HG02970 (cell line): ENCODE results near the gene OR51M1.
"Not testable (repeated sequence)": the region's sequence is repeated elsewhere in the genome, so short reads cannot be mapped to it uniquely, and the experiment has no call there.

Experiments
- ATAC-seq: cut with Tn5 transposase; IDR thresholded peaks from one replicate; pipeline ENCODE4 v1.9.1; 2021; ENCODE audit warnings: mild to moderate bottlenecking, moderate library complexity, moderate number of reproducible peaks; ENCODE audit not compliant: unreplicated experiment, low FRiP score

OR51M1 gene, protein sequence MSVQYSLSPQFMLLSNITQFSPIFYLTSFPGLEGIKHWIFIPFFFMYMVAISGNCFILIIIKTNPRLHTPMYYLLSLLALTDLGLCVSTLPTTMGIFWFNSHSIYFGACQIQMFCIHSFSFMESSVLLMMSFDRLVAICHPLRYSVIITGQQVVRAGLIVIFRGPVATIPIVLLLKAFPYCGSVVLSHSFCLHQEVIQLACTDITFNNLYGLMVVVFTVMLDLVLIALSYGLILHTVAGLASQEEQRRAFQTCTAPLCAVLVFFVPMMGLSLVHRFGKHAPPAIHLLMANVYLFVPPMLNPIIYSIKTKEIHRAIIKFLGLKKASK

DNA sequence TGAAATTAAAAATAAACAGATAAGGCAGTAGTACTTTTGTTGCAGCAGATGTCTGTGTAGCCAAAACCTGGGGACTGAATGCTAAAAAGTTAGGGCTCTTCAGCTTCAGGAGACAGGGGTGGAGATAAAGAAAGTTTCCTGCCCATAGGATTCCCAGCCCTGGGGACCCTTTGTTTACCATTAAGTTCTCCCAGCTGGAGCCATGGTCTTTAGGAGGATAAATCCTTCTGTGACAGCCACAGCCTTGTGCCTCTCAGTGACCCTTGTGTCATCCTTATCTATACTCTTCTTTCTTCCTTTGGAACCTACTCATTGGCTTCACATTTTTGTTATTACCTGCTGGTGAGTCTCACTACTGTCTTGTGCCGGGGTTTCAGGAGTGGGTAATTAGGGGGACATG is at the start of gene OR51M1:
Gene OR51M1, plus strand, starts transcription at position 237 of the 400 bp plus-strand sequence. CDS start 5,587 bp downstream, outside the sequence.
- ATAC-seq, result no peak

DNA sequence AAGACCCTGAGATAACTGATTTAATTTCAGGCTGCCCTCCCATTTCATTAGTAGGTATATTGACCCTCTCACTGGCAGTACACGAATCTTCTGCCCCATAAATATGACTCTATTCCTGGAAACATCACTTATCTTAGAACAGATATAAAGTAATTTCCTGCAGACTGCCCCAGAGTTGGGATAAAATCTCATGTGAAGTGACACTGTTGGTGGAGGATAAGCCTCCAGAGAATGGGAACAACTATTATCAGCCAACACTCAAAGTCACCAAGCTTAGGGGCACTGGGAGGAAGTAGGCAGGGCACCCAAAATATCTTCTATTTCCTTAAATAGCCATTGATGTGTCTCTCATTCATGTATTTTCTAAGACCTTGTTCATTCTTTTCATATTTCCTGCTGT is 48.4 kb upstream of the OR51M1 start:
- no peak for ATAC-seq

DNA sequence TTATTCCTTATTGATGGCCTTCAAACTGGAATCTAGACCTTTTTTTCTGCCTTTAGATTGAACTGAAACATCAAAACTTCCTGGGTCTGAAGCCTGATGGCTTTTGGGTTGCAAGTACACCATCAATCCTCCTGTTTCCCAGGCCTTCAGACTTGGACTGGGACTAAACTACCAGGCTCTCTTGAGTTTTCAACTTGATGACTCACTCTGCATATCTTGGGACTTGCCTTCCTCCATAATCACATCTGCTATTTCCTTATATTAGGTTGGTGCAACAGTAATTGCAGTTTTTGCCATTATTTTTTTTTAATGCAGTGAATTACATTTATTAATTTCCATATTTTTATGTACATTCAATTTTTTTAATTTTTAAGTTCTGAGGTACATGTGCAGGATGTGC is 47.3 kb upstream of the OR51M1 start:
- no peak for ATAC-seq

DNA sequence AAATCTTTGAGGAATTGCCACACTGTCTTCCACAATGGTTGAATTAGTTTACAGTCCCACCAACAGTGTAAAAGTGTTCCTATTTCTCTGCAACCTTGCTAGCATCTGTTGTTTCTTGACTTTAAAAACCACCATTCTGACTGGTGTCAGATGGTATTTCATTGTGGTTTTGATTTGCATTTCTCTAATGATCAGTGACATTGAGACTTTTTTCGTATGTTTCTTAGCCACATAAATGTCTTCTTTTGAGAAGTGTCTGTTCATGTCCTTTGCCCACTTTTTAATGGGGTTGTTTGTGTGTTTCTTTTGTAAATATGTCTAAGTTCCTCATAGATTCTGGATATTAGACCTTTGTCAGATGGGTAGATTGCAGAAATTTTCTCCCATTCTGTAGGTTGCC is 46.4 kb upstream of the OR51M1 start:
- ATAC-seq, result not testable (repeated sequence)

DNA sequence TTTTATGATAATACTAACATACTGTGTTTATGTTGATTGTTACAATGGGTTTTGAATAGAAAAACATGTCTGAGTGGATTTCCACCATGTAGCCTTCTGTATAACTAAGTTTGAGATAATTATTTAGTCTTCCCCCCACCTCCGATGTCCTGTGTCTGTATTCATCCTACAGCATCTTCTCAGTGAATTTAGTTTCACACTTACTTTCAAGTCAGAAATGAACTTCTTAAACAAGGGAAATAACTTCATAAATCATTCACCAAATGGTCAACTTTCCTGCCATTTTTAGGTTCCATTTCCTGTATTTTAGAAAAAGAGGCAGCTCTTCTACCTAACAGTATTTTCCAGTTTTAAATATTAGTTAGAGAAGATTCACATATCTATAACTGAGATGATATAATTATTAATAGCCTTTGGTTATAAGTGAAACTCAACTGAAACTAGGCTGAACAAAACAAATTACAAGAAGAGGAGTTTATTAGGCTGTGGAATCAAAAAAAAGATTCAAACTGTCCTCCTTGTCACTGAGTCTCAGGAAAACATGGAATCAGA is 43.8 kb upstream of the OR51M1 start:
- peak; percentile 81 for ATAC-seq

DNA sequence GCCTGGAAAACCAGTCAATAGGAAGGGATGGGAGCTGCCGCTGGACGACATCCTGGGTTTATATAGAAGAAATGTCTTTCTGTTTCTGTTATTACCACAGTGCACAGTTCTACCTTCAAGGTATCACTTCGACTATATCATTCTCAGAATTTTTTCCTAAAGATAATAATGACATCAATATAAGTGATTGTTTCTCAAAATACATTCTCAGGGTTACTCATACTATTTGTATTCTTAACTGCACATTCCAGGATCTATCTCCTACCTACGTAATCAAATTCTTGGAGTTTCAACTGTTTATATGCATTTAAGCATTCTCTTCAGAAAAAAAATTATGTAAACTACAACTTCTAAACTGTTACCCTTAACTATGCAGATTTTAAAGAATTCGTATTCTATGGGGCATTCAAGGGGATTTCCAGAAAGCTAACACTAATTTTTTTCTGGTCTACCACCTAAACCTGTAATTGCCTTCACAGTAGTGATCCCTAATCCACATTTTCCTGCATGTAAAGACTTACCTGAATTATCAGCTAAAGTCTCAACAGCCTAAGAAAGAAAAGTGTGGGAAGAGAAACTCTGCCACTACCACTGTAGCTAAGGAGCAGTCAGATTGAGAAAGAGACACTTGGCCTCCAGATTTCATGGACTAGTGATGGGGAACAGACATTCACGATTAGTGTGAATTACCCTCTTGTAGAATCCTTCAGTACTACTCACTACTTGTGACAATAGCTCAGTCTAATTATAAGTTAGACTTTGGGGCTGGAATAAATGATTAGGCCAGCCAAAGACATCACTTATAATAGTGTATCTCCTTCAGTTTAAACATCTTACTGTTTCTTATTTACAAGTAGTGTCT is 39.9 kb upstream of the OR51M1 start, which contains the start of gene OR51B5:
Gene OR51B5, minus strand, starts transcription at position 51 of the 862 bp plus-strand sequence. Its CDS starts 0 bp downstream, at position 51.
- ATAC-seq, result no peak

DNA sequence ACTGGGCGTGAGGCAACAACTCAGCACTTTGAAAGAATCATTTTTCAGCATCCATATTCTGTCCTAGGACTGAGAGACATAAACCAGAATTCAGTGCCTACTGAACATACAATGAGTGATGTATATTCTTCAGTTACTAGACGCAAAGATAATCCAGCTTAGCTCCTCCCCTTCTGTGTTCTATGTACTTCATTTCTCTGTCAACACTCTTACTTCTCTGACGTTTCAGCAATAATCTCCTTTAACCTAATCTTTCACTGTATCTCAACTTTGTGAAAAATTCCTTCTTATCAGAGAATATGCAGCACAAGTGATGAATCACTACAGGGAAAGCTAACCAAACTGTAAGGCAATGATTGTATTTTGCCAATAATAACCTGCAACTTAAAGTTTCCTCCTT is 37.8 kb upstream of the OR51M1 start:
- no peak for ATAC-seq

DNA sequence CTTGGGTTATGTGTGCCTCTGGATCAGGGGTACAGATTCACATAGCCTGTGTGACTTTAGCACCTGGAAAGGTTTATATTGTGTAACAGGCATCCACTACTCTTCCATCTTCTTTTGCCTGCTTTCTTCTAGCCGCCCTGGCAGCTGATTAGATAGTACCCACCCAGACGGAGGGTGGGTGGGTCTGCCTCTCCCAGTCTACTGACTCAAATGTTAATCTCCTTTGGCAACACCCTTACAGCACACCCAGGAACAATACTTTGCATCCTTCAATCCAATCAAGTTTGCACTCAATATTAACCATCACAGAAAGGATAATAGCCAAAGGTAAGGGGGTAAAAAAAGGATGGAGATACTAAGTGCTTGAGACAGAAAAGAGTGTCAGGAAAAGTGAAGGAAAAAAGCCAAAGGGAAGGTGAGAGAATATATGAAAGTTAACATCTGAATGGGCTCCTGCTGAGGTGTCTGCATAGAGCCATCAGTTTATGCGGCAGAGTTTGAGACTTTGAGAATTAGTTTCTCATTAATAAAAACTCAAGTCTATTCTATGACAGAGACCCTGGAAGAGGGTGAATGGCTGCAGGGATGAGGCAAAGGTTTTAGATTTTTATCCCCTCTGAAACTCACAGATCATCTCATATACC is 34.9 kb upstream of the OR51M1 start:
- ATAC-seq, result no peak

DNA sequence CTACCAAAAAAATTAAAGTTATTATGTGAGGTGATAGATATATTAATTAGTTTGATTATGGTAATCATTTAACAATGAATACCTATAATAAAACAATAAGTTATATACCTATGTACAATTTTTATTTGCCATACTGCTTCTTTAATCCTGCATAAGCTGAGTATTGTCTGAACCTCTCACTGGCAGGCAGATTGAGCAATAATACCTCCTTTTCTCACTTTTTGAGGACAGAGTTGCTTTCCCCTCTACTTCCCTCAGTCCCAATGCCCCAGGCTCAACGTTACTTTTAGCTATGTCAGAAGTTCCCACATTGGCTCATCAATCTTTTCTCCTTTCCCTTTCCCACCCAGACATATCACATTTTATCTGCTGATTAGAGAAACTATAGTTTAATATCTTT is 34.1 kb upstream of the OR51M1 start:
- ATAC-seq, result no peak

DNA sequence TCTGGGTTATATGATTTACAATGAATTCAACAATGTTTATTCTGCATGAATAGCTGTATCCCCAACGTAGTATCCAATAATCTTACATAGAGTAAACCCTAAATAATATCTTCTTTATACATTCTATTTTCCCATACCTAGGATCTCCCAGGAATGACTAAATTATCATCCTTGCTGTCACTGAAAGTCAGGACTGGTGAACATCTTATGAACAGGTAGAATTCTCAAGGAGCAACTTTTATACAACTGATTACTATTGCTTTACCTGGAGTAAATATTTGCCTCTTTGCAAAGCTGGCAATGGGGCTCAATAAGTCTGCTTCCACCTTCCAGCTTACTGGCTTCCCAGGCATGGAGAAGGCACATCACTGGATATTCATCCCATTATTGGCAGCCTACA is 32.4 kb upstream of the OR51M1 start, which contains the start of gene OR51B6:
Gene OR51B6, plus strand, starts transcription at position 301 of the 400 bp plus-strand sequence. Its CDS starts 0 bp downstream, at position 301.
- ATAC-seq, result no peak

DNA sequence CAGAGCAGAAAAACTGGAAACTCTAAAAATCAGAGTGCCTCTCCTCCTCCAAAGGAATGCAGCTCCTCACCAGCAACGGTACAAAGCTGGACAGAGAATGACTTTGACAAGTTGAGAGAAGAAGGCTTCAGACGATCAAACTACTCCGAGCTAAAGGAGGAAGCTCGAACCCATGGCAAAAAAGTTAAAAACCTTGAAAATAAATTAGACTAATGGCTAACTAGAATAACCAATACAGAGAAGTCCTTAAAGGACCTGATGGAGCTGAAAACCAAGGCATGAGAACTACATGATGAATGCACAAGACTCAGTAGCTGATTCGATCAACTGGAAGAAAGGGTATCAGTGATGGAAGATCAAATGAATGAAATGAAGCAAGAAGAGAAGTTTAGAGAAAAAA is 27.6 kb upstream of the OR51M1 start:
- ATAC-seq, result not testable (repeated sequence)

DNA sequence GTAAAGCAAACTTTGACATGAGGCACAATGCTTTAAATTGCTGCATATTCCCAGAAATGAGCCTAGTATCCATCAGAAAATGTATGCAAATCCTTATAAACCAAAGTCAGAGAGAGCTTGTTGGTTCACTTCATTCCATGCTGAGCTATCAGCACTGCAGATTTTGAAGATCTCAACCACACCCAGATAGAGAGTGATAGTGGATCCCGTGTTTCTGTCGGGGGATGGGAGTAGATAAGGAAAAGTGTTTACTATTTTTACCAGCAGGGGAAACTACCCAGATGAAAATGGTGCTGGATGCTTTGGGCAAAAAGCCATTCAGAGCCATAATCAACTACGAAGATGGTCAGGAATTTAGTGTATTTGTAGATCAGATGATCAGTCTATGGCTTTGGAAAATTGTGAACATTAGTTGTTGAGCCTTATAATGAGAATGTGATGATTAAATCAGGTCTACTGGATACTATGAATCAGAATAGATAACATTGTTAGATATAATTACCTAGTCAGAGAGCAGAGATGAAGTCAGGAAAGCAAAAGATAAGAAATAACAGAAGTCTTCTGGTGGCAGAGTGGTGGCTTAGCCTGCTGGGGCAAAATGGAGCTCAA is 21.5 kb upstream of the OR51M1 start:
- no peak for ATAC-seq

DNA sequence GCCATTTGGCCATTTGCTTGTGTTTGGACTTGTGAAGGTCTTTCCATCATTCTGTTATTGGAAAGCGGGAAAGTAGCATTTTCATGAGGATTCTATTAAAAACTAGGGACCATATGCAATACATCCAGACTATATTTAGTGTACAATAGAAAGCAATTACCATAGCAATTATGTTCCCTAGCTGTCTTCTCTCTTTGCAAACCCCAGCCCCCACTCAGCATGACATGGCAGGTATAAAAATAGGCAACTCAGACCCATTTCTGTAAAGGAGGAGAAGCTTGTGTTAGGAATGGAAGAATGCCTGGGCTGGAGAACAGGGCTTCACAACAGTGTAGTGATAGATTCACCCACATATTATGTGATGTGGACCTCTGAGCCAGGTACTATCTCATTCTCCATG is 19.9 kb upstream of the OR51M1 start:
- ATAC-seq, result no peak

DNA sequence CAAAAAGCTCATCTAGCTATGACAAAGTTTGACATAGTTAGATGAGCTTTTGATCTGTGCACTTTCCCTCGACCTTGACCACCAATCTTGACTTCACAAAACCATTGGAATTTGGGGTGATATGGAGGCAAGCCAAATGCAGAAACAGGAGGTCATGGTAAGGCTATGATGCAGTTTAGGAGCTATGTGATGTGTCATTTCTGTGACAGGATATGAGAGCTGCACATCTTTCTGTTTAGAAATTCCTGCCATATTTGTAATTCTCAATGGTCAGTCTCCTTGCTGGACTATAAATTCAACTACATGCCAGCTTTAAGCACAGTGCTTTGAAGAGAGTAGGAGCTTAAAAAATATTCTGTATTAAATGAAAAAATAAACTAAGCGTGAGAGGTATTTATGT is 19.4 kb upstream of the OR51M1 start:
- ATAC-seq, result no peak

DNA sequence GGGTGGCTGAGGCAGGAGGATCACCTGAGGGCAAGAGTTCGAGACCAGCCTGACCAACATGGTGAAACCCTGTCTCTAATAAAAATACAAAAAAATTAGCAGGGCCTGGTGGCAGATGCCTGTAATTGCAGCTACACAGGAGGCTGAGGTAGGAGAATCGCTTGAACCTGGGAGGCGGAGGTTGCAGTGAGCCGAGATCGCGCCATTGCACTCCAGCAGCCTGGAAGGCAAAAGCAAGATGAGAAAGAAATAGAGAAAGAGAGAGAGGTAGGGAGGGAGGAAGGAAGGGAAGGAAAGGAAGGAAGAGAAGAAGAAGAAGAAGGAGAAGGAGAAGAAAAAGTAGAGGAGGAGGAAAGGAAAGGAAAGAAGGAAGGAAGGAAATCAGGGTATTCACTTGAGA is 17.2 kb upstream of the OR51M1 start:
- ATAC-seq, result not testable (repeated sequence)

DNA sequence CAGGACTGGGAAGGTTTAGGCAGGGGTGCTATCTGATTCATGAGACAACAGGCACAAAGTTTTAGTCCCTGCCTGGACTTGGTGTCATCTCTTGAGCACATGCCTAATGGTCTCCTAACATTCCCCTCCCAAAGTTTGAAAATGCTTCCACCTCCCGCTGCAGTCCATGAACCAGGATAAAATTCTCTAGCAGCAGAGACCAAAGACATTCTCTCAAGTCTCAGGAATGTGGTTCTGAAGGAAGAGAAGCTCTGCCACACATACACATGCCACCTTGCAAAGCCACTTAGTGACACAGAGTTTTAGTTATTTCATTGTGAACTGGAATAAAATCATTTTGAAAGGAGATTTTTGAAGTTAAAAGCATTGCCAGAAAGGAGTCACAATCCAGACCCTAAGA is 16.8 kb upstream of the OR51M1 start:
- ATAC-seq, result no peak

DNA sequence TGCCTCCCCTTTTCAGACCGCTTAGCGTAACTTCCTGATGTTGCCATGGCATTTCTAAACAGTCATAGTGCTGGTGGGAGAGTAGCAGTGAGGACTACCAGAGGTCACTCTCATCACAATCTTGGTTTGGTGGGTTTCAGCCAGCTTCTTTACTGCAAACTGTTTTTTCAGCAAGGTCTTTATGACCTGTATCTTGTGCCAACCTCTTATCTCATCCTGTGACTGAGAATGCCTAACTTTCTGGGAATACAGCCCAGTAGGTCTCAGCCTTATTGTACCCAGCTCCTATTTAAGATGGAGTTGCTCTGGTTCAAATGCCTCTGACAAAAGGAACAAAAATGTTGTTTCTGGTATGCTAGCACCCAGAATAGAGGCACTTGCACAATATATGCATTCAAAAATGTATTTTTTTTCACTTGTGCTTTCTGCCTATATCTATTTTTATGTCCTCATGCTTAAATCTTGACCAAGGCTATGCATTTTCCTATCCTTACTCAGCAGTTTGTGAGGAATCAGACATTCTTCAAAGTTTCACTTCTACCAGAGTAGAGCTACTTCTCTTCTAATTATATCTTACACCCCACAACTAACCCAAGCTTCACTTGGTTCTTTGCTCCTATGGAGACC is 16.1 kb upstream of the OR51M1 start:
- ATAC-seq, result no peak

DNA sequence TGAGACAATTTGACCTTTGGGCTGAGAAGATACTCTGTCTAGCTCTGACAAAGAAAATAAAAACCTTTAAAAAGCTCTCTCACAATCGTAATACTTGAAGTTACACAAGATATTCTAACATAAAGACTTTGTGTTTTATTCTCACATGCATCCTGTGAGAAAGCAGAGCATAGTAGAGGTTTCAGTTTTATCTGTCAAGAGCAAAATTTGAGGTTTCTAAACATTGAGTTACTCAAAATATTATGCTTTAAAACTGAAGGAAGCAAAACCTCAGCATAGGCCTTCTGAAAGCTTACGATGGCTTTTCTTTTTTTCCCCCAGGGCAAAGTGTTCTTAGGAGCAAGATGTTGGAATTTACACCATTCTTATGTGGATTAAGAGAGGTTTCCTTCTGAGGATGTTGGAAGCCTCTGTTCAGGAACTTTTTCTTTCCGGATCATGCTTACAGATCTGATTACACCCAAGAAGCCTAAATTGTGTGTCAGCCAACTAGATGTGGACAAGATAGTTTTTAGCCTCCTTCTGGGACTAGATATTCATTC is 15.0 kb upstream of the OR51M1 start:
- ATAC-seq, result no peak

DNA sequence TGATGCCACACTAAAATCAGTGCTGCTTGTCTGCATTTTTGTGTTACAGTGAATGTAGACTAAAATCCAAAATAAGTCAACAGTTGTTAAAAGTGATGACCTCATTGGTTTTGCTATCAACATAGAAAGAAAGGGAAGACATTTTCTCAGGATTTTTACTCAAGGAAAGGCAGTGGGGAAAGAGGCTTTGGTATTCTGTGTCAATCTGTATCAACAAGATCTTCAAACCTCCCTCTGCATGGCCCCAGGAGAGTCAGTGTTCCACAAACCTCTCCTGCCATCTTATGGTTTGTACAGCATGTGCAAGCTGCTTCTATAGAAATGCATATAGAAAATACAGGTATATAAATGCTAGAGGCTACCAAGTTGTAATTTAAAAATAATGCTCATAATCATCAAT is 13.8 kb upstream of the OR51M1 start:
- ATAC-seq, result no peak
